BLaER1 (cell line): ENCODE data around the gene ABLIM2.

Source experiments
- H3K27ac ChIP-seq: shearing (Covaris generic); formaldehyde crosslinking; 2 replicates; pipeline ENCODE4 v1.8.1; 2022
- H3K27me3 ChIP-seq: shearing (Covaris generic); formaldehyde crosslinking; 2 replicates; pipeline ENCODE4 v1.8.1; 2022
- H3K36me3 ChIP-seq: shearing (Covaris generic); formaldehyde crosslinking; 2 replicates; pipeline ENCODE4 v1.8.1; 2022
- H3K4me1 ChIP-seq: shearing (Covaris generic); formaldehyde crosslinking; 2 replicates; pipeline ENCODE4 v1.8.1; 2022
- H3K4me2 ChIP-seq: shearing (Covaris generic); formaldehyde crosslinking; 2 replicates; pipeline ENCODE4 v1.8.1; 2022
- H3K4me3 ChIP-seq: shearing (Covaris generic); formaldehyde crosslinking; 2 replicates; pipeline ENCODE4 v1.8.1; 2022
- H3K9ac ChIP-seq: shearing (Covaris generic); formaldehyde crosslinking; 2 replicates; pipeline ENCODE4 v1.8.1; 2022
- H3K9me3 ChIP-seq: shearing (Covaris generic); formaldehyde crosslinking; 2 replicates; pipeline ENCODE4 v1.8.1; 2022
- H4K20me1 ChIP-seq: shearing (Covaris generic); formaldehyde crosslinking; 2 replicates; pipeline ENCODE4 v1.8.1; 2022
- Cebpa-rat ChIP-seq: shearing (Covaris generic); IDR thresholded peaks from 2 replicates; pipeline ENCODE4 v1.8.1; 2022

ABLIM2 gene

DNA sequence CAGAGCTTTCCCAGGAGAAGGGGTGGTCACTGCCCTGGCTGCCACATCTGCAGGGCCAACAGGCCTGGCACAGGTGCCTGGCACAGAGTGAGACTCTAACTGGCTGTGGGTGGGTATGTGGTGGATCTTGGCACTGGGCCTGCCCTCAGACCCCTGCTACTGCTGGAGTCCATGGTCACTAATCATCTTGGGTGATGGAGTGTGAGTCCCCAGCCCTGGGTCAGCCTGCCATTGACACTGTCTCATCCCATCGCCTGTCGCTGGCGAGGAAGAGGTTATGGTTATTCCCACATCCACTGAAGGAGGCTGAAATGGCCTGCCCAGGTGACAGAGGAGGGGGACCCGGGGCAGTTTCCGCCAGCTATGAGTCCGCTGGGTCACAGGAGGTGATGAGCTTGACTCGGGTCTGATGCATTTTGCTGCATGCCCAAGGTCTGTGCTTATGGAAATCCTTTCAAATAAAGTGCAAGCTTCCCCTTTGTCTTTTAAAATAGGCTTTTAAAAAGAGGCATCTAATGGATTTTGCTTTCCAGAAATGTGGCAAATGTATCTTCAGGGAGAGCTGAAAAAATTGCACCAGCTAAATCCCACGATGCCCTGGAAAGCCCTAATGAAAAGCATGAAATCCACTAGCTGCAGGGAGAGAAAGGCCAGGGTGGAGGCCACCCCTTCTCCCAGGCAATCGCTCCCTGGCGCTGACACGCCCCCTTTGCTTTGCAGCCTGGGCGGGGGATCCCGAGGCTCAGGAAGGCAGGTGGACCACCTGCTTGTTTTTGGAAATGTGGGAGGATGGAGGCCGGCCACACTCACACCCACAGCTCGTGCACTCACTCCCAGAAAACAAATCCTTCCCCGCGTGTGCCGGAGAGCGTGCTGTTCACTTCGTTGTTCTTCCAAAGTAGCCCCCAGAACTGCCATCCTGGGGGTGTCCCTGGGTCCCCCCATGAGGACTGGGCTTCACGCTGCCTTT, 54.9 kb downstream of the ABLIM2 start:
- no peak overlapping the region for H3K27ac ChIP-seq
- peaks cover 64% of the 10 kb centered on the region for H3K4me1 ChIP-seq
- TF ChIP-seq Cebpa-rat, result no peak
- H3K9me3 ChIP-seq, result no peaks in the 10 kb centered on the region
- H4K20me1 ChIP-seq, result no peaks in the 10 kb centered on the region
- peak overlapping the region; percentile 79 for H3K4me2 ChIP-seq
- H3K36me3 ChIP-seq, result no peaks in the 10 kb centered on the region
- peaks cover 15% of the 10 kb centered on the region for H3K27me3 ChIP-seq
- no peak overlapping the region for H3K9ac ChIP-seq
- H3K4me3 ChIP-seq, result no peak overlapping the region

- H3K27me3 ChIP-seq, result peaks cover 15% of the 10 kb centered on the region
Observed at GRCh38 chr4:8102831-8103230, 55.8 kb downstream of the ABLIM2 start.

GRCh38 chr4:8102076-8102355, 56.6 kb downstream of the ABLIM2 start:
- H3K4me1 ChIP-seq, result peaks cover 64% of the 10 kb centered on the region
- no peak overlapping the region for H3K27ac ChIP-seq
- H3K4me3 ChIP-seq, result no peak overlapping the region
- H3K27me3 ChIP-seq, result peaks cover 15% of the 10 kb centered on the region
- H3K9ac ChIP-seq, result no peak overlapping the region
- no peak overlapping the region for H3K4me2 ChIP-seq
- no peak for TF ChIP-seq Cebpa-rat
- no peaks in the 10 kb centered on the region for H4K20me1 ChIP-seq
- H3K9me3 ChIP-seq, result no peaks in the 10 kb centered on the region
- no peaks in the 10 kb centered on the region for H3K36me3 ChIP-seq

More at GRCh38 chr4:8102831-8103230, 55.8 kb downstream of the ABLIM2 start:
- TF ChIP-seq Cebpa-rat, result no peak
- Histone ChIP-seq H3K4me1 (peaks cover 64% of the 10 kb centered on the region), H3K4me2 (no peak overlapping the region), H3K4me3 (no peak overlapping the region), H3K9ac (no peak overlapping the region), H3K36me3 (no peaks in the 10 kb centered on the region), H3K9me3 (no peaks in the 10 kb centered on the region), H3K27ac (no peak overlapping the region), H4K20me1 (no peaks in the 10 kb centered on the region)

DNA sequence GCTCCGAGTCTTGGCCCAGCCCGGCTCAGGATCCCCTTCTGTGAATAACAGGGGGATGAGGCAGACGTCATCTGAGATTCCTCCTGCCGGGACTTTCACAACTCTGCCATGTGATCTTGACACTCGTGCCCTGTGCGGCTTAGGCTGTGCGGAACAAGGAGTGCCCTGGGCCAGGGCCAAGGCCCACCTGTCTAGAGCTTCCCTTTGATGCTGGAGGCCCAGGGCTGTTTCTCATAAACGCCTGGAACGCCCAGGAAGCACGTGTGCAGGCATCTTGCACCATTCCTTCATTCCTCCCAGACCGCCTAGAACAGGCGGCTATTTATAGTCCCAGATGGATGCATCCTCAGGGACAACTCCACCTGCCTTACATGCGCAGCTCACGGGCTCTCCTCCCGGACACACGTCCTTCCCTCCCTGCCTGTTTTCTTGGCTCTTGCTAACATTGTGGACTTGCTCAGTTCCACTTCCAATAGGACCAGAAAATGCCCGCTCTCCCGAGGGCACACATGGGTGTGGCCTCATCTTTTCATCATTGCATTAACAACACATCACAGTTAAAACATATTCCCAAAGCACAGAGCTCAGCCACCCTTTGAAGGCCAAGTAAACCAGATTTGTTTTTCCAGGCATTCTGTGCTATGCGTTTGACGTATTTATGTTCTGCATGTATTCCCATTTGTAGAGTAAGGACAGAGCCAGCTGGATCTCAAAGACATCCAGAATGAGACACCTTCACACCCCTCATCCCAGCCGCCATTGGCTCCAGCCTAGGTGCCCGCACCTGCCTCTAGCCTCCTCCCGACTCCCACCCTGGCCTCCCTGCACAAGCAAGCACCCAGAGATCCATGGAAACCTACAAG, 57.2 kb downstream of the ABLIM2 start:
- no peaks in the 10 kb centered on the region for H3K9me3 ChIP-seq
- no peak for TF ChIP-seq Cebpa-rat
- H3K27me3 ChIP-seq, result peaks cover 15% of the 10 kb centered on the region
- H4K20me1 ChIP-seq, result no peaks in the 10 kb centered on the region
- H3K4me1 ChIP-seq, result peaks cover 64% of the 10 kb centered on the region
- no peaks in the 10 kb centered on the region for H3K36me3 ChIP-seq
- H3K27ac ChIP-seq, result no peak overlapping the region
- no peak overlapping the region for H3K4me3 ChIP-seq
- H3K4me2 ChIP-seq, result no peak overlapping the region
- H3K9ac ChIP-seq, result no peak overlapping the region

DNA sequence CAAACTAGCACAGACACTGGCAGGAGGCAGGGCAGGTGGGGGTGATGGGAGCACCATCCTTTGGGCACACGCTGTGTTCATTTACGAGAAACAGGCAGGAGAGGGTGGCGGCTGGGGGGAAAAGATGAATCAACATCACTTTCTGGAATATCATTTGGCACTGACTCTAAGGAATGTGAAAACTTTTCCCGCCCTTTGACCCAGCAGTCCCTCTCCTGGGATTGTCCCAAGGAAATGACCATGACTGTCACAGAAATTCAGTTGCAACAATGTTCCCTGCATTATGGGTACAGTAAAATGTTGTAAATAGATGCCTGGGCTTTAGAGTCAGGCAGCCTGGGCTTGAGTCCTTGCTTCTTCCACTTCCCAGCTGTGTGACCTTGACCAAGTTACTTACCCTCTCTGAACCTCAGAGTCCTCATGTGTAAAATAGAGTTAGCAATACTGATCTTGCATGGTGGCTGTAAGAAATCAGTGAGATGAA, 58.6 kb downstream of the ABLIM2 start:
- H4K20me1 ChIP-seq, result no peaks in the 10 kb centered on the region
- no peak for TF ChIP-seq Cebpa-rat
- no peak overlapping the region for H3K9ac ChIP-seq
- peaks cover 64% of the 10 kb centered on the region for H3K4me1 ChIP-seq
- no peaks in the 10 kb centered on the region for H3K36me3 ChIP-seq
- H3K4me3 ChIP-seq, result no peak overlapping the region
- H3K27ac ChIP-seq, result no peak overlapping the region
- peaks cover 10% of the 10 kb centered on the region for H3K27me3 ChIP-seq
- peaks cover 3% of the 10 kb centered on the region for H3K9me3 ChIP-seq
- H3K4me2 ChIP-seq, result no peak overlapping the region

DNA sequence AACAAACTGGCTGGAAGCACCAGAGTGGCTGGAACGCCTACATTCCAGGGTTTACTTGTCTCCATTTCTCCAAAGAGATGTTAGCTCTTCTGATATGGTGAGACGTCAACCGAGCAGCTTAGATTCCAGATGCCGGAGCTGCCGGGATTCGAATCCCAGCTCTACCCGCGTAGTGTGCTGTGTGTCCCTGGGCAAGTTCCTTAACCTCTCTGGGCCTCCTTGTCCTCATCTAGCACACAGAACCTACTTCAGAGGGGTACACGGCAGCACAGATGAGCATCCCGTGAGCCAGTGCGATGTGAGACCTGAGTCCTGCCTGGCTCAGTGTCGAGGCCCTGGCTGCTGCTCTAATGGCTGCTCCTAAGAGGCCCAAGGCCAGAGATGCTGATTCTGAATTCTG, 60.1 kb downstream of the ABLIM2 start:
- no peak overlapping the region for H3K4me3 ChIP-seq
- no peak overlapping the region for H3K27ac ChIP-seq
- H3K9me3 ChIP-seq, result peaks cover 16% of the 10 kb centered on the region
- no peak overlapping the region for H3K9ac ChIP-seq
- peak overlapping the region; percentile 93 for H3K4me2 ChIP-seq
- H3K36me3 ChIP-seq, result no peaks in the 10 kb centered on the region
- no peaks in the 10 kb centered on the region for H4K20me1 ChIP-seq
- H3K4me1 ChIP-seq, result peaks cover 50% of the 10 kb centered on the region
- TF ChIP-seq Cebpa-rat, result no peak
- H3K27me3 ChIP-seq, result no peaks in the 10 kb centered on the region

GRCh38 chr4:8097721-8098345, 60.8 kb downstream of the ABLIM2 start:
- Histone ChIP-seq H3K27me3 (no peaks in the 10 kb centered on the region), H3K4me2 (peak overlapping the region; percentile 93), H3K27ac (peak overlapping the region; percentile 69), H3K4me1 (peaks cover 51% of the 10 kb centered on the region), H3K9ac (peak overlapping the region; percentile 63), H4K20me1 (no peaks in the 10 kb centered on the region), H3K36me3 (no peaks in the 10 kb centered on the region), H3K9me3 (peaks cover 23% of the 10 kb centered on the region), H3K4me3 (no peak overlapping the region)
- no peak for TF ChIP-seq Cebpa-rat

- no peaks in the 10 kb centered on the region for H3K27me3 ChIP-seq
- peak overlapping the region; percentile 69 for H3K27ac ChIP-seq
- peak overlapping the region; percentile 93 for H3K4me2 ChIP-seq
- no peak for TF ChIP-seq Cebpa-rat
- peak overlapping the region; percentile 42; the same call in 1 of the 2 replicates for H3K4me3 ChIP-seq
- H3K9ac ChIP-seq, result peak overlapping the region; percentile 63
- peaks cover 58% of the 10 kb centered on the region for H3K4me1 ChIP-seq
- H3K9me3 ChIP-seq, result peaks cover 28% of the 10 kb centered on the region
- H3K36me3 ChIP-seq, result no peaks in the 10 kb centered on the region
- H4K20me1 ChIP-seq, result no peaks in the 10 kb centered on the region
Observed at GRCh38 chr4:8097141-8097541, 61.5 kb downstream of the ABLIM2 start.

- no peak for TF ChIP-seq Cebpa-rat
- H3K4me2 ChIP-seq, result peak overlapping the region; percentile 93
Observed at GRCh38 chr4:8096690-8097061, 61.9 kb downstream of the ABLIM2 start.

More at GRCh38 chr4:8096690-8097061, 61.9 kb downstream of the ABLIM2 start:
- Histone ChIP-seq H3K27ac (peak overlapping the region; percentile 69), H3K9ac (peak overlapping the region; percentile 63), H3K4me1 (peaks cover 58% of the 10 kb centered on the region), H3K36me3 (no peaks in the 10 kb centered on the region), H3K9me3 (peaks cover 28% of the 10 kb centered on the region), H3K27me3 (no peaks in the 10 kb centered on the region), H4K20me1 (no peaks in the 10 kb centered on the region), H3K4me3 (peak overlapping the region; percentile 42)
